Measurements from ENCODE around the gene INTS6.

The INTS6 gene

GRCh38 chr13:51349016-51349415, 103.8 kb downstream of the INTS6 start:
- no peak overlapping the region for H3K4me3 ChIP-seq (ENCODE audit: low read depth, low read length)
- DNase-seq (ENCODE audit: low read depth) = no peak
- TF ChIP-seq CTCF (IDR thresholded peaks at IDR 0.05; ENCODE audit: insufficient read depth, low read depth, low read length, missing control alignments) = no peak

GRCh38 chr13:51348069-51348967, 104.5 kb downstream of the INTS6 start:
- TF ChIP-seq CTCF (IDR thresholded peaks at IDR 0.05; ENCODE audit: insufficient read depth, low read depth, low read length, missing control alignments) = no peak
- DNase-seq (ENCODE audit: low read depth) = no peak
- no peak overlapping the region for H3K4me3 ChIP-seq (ENCODE audit: low read depth, low read length)

- no peak overlapping the region for H3K4me3 ChIP-seq (ENCODE audit: low read depth, low read length)
- no peak for DNase-seq (ENCODE audit: low read depth)
- no peak for TF ChIP-seq CTCF (IDR thresholded peaks at IDR 0.05; ENCODE audit: insufficient read depth, low read depth, low read length, missing control alignments)
Measured at GRCh38 chr13:51347099-51347498, 105.7 kb downstream of the INTS6 start.

GRCh38 chr13:51346397-51346796, 106.4 kb downstream of the INTS6 start:
- no peak for TF ChIP-seq CTCF (IDR thresholded peaks at IDR 0.05; ENCODE audit: insufficient read depth, low read depth, low read length, missing control alignments)
- peak; percentile 14 for DNase-seq (ENCODE audit: low read depth)
- no peak overlapping the region for H3K4me3 ChIP-seq (ENCODE audit: low read depth, low read length)

GRCh38 chr13:51343475-51343874, 109.4 kb downstream of the INTS6 start:
- H3K4me3 ChIP-seq (ENCODE audit: low read depth, low read length) = no peak overlapping the region
- DNase-seq (ENCODE audit: low read depth) = no peak
- no peak for TF ChIP-seq CTCF (IDR thresholded peaks at IDR 0.05; ENCODE audit: insufficient read depth, low read depth, low read length, missing control alignments)

- no peak for TF ChIP-seq CTCF (IDR thresholded peaks at IDR 0.05; ENCODE audit: insufficient read depth, low read depth, low read length, missing control alignments)
- no peak for DNase-seq (ENCODE audit: low read depth)
- H3K4me3 ChIP-seq (ENCODE audit: low read depth, low read length) = no peak overlapping the region
Measured at GRCh38 chr13:51342706-51343105, 110.1 kb downstream of the INTS6 start.

GRCh38 chr13:51341791-51342190, 111.0 kb downstream of the INTS6 start:
- no peak overlapping the region for H3K4me3 ChIP-seq (ENCODE audit: low read depth, low read length)
- no peak for TF ChIP-seq CTCF (IDR thresholded peaks at IDR 0.05; ENCODE audit: insufficient read depth, low read depth, low read length, missing control alignments)
- no peak for DNase-seq (ENCODE audit: low read depth)

Measured in GM12865 (cell line).